Measurements from ENCODE around the gene RNF20. TPM values are rescaled to one million over a fixed set of nuclear protein-coding genes. Genes with fewer than 3 reads are reported as not detected.
A peak's percentile ranks its signal among the peaks of the same experiment; 100 is the strongest.

The RNF20 gene
- total RNA-seq, 1 experiment from 2014 or later, result 37.6 TPM

- intact Hi-C loops (cut with micrococcal nuclease), result loop anchor here (5.0 kb wide), 2 partner anchors 105 to 125 kb away; no protein-coding TSS in a partner anchor
- POLR2A ChIA-PET, result no interaction called here
- H3K4me3 ChIP-seq (replicated peaks in 1 of 2; ENCODE audit: low read depth in 1 of 2, low read length in 2 of 2), result no peak overlapping the region
- DNase-seq (ENCODE audit: low read depth, low spot score) (peak; percentile 31), ATAC-seq (peak; percentile 90)
- peaks cover 39% of the 10 kb centered on the region for H3K27me3 ChIP-seq (ENCODE audit: insufficient read depth, low read length)
- no peak overlapping the region for H2AFZ ChIP-seq (ENCODE audit: low read depth, low read length, poor library complexity, severe bottlenecking)
- TF ChIP-seq TCF7L2 (IDR thresholded peaks at IDR 0.05; ENCODE audit: borderline replicate concordance, extremely low read depth, insufficient read depth, insufficient read length) (no peak), EGR1 (IDR thresholded peaks at IDR 0.05; ENCODE audit: low read depth) (no peak), CTCF (IDR thresholded peaks at IDR 0.05 in 2 of 3, conservative IDR thresholded peaks at IDR 0.05 in 1 of 3; ENCODE audit: borderline replicate concordance in 1 of 3, insufficient read depth in 1 of 3, low read depth in 2 of 3, low read length in 2 of 3) (peak; percentile 48 to 69 (median 62)), SIN3A (IDR thresholded peaks at IDR 0.05; ENCODE audit: low read depth) (no peak), RAD21 (IDR thresholded peaks at IDR 0.05; ENCODE audit: low read depth) (peak; percentile 69)
- H3K79me2 ChIP-seq (ENCODE audit: insufficient read depth, low read length), result no peaks in the 10 kb centered on the region
- BruUV-seq (replicated peaks), result no TSS peak
- H4K20me1 ChIP-seq (ENCODE audit: insufficient read depth), result no peaks in the 10 kb centered on the region
- CTCF ChIA-PET, result interaction anchor here (0.8 to 0.9 kb wide), 2 partner anchors 15 to 126 kb away, joined by 3 to 6 read pairs; no protein-coding TSS in a partner anchor
- RAD21 ChIA-PET (ENCODE audit: low non-redundant PET in 1 of 2, low total read pairs in 2 of 2, uncharacterized antibody in 2 of 2, unreplicated experiment in 2 of 2), result no interaction called here
- H3K36me3 ChIP-seq (ENCODE audit: control insufficient read depth in 1 of 2, insufficient read depth in 2 of 2, low read length in 2 of 2), result no peaks in the 10 kb centered on the region
- no peaks in the 10 kb centered on the region for H3K9me2 ChIP-seq (ENCODE audit: insufficient read depth)
- no peaks in the 10 kb centered on the region for H3K9me3 ChIP-seq (ENCODE audit: control insufficient read depth in 1 of 2, insufficient read depth in 1 of 2, low read depth in 1 of 2, low read length in 2 of 2)
- H3K27ac ChIP-seq (ENCODE audit: low read depth, low read length), result no peak overlapping the region
- no peaks in the 10 kb centered on the region for H3K4me1 ChIP-seq (ENCODE audit: control insufficient read depth in 1 of 2, insufficient read depth in 2 of 2, low read length in 2 of 2)
- no peak overlapping the region for H3K4me2 ChIP-seq (ENCODE audit: low read length)
- no peak overlapping the region for H3K9ac ChIP-seq (ENCODE audit: low read length)
Measured at GRCh38 chr9:101601904-101602765, 68.5 kb downstream of the RNF20 start.

GRCh38 chr9:101604296-101604695 is 70.6 kb downstream of the RNF20 start:
- Histone ChIP-seq H4K20me1 (ENCODE audit: insufficient read depth) (no peaks in the 10 kb centered on the region), H3K79me2 (ENCODE audit: insufficient read depth, low read length) (no peaks in the 10 kb centered on the region), H3K9me3 (ENCODE audit: control insufficient read depth in 1 of 2, insufficient read depth in 1 of 2, low read depth in 1 of 2, low read length in 2 of 2) (no peaks in the 10 kb centered on the region), H3K27me3 (ENCODE audit: insufficient read depth, low read length) (peaks cover 47% of the 10 kb centered on the region), H3K4me3 (replicated peaks in 1 of 2; ENCODE audit: low read depth in 1 of 2, low read length in 2 of 2) (no peak overlapping the region), H2AFZ (ENCODE audit: low read depth, low read length, poor library complexity, severe bottlenecking) (no peak overlapping the region), H3K4me2 (ENCODE audit: low read length) (no peak overlapping the region), H3K9me2 (ENCODE audit: insufficient read depth) (no peaks in the 10 kb centered on the region), H3K9ac (ENCODE audit: low read length) (no peak overlapping the region), H3K4me1 (ENCODE audit: control insufficient read depth in 1 of 2, insufficient read depth in 2 of 2, low read length in 2 of 2) (no peaks in the 10 kb centered on the region), H3K27ac (ENCODE audit: low read depth, low read length) (no peak overlapping the region), H3K36me3 (ENCODE audit: control insufficient read depth in 1 of 2, insufficient read depth in 2 of 2, low read length in 2 of 2) (no peaks in the 10 kb centered on the region)
- POLR2A ChIA-PET, result no interaction called here
- RAD21 ChIA-PET (ENCODE audit: low non-redundant PET in 1 of 2, low total read pairs in 2 of 2, uncharacterized antibody in 2 of 2, unreplicated experiment in 2 of 2), result no interaction called here
- CTCF ChIA-PET, result no interaction called here
- TF ChIP-seq MAX (IDR thresholded peaks at IDR 0.05) (no peak), EZH2 (IDR thresholded peaks at IDR 0.05) (no peak), ZBTB33 (IDR thresholded peaks at IDR 0.05; ENCODE audit: extremely low read depth, insufficient replicate concordance, low read length) (no peak), ZFX (IDR thresholded peaks at IDR 0.05) (no peak), SRF (IDR thresholded peaks at IDR 0.05; ENCODE audit: low read depth) (no peak), ELF1 (IDR thresholded peaks at IDR 0.05; ENCODE audit: borderline replicate concordance, low read depth) (no peak), YY1 (IDR thresholded peaks at IDR 0.05; ENCODE audit: extremely low read depth, insufficient replicate concordance, low read depth, low read length) (no peak), CBX3 (IDR thresholded peaks at IDR 0.05; ENCODE audit: low read depth) (no peak), EGR1 (IDR thresholded peaks at IDR 0.05; ENCODE audit: low read depth) (no peak)
- ATAC-seq, result no peak
- no TSS peak for BruUV-seq (replicated peaks)
- no peak for DNase-seq (ENCODE audit: low read depth, low spot score)
- intact Hi-C loops (cut with micrococcal nuclease), result loop anchor here (5.0 kb wide), 2 partner anchors 103 to 123 kb away; no protein-coding TSS in a partner anchor
